Panc1 (cell line): Measurements from ENCODE around the gene CLDN16. TPM values are rescaled to one million over a fixed set of nuclear protein-coding genes. Genes with fewer than 3 reads are reported as not detected.

Experiments
- ATAC-seq: fragments of 200-7000 bp; cut with Tn5 transposase; 2 replicates; pipeline ENCODE4 v1.9.1; 2020; ENCODE audit warnings: mild to moderate bottlenecking, moderate library complexity
- BruUV-seq: library from RNA; stranded (reverse); fragments of 400-500 nt; replicated peaks from 2 replicates; lab custom pipeline; 2021; lab: Mats Ljungman, UMichigan
- CTCF ChIA-PET: fragments of 300-600 bp; sonication (Branson Sonifier 250); formaldehyde crosslinking; loops from one replicate; lab custom pipeline; 2022; ENCODE audit warnings: antibody characterized with exemption; lab: Charles Lee
- POLR2A ChIA-PET: fragments of 300-600 bp; sonication (Branson Sonifier 250); formaldehyde crosslinking; loops from one replicate; lab custom pipeline; 2022; ENCODE audit warnings: antibody characterized with exemption; lab: Charles Lee
- DNase-seq: peaks from one replicate; pipeline ENCODE4 v3.0.0-alpha.2; 2010; ENCODE audit warnings: low read depth, low spot score
- H3K27ac ChIP-seq: 2 replicates; pipeline ENCODE4 v1.5.1; 2011; ENCODE audit warnings: mild to moderate bottlenecking, low read length, inconsistent platforms
- H3K27me3 ChIP-seq: fragments of 200-500 bp; sonication (Bioruptor generic); 2 replicates; pipeline ENCODE4 v1.6.0; 2014; ENCODE audit warnings: low read length, inconsistent platforms; ENCODE audit not compliant: control insufficient read depth, insufficient read depth
- H3K36me3 ChIP-seq: fragments of 200-500 bp; sonication (Bioruptor generic); 2 replicates; pipeline ENCODE4 v1.5.1; 2014; ENCODE audit warnings: inconsistent platforms, mild to moderate bottlenecking, low read length, moderate library complexity; ENCODE audit not compliant: control insufficient read depth, insufficient read depth
- H3K4me1 ChIP-seq: 2 replicates; pipeline ENCODE4 v1.5.1; 2011; ENCODE audit warnings: inconsistent platforms, mild to moderate bottlenecking, low read length, moderate library complexity; ENCODE audit not compliant: control insufficient read depth, insufficient read depth
- H3K4me3 ChIP-seq, 2 experiments: 2 replicates each; pipeline ENCODE4 v1.5.1; 2011 to 2012; ENCODE audit warnings: low read depth in 2 of 2, low read length in 2 of 2, mild to moderate bottlenecking in 2 of 2, inconsistent platforms in 1 of 2, moderate library complexity in 1 of 2
- H3K9me3 ChIP-seq: fragments of 200-500 bp; sonication (Bioruptor generic); 2 replicates; pipeline ENCODE4 v1.5.1; 2014; ENCODE audit warnings: low read depth, mild to moderate bottlenecking, inconsistent platforms, low read length, moderate library complexity; ENCODE audit not compliant: control insufficient read depth, insufficient read depth
- POLR2AphosphoS5 ChIP-seq: IDR thresholded peaks from 2 replicates; pipeline ENCODE4 v1.6.1; 2012; ENCODE audit warnings: mild to moderate bottlenecking, low read depth, low read length, moderate library complexity
- REST ChIP-seq, 2 experiments: IDR thresholded peaks; 2 replicates each; pipeline ENCODE4 v1.6.1; 2011 to 2012; ENCODE audit warnings: low read depth in 2 of 2, control low read depth in 1 of 2, low read length in 1 of 2, mild to moderate bottlenecking in 1 of 2, moderate library complexity in 1 of 2; ENCODE audit not compliant: insufficient read depth in 1 of 2
- SIN3A ChIP-seq: IDR thresholded peaks from 2 replicates; pipeline ENCODE4 v1.6.1; 2012; ENCODE audit warnings: low read depth, mild to moderate bottlenecking, low read length, moderate library complexity, borderline replicate concordance; ENCODE audit not compliant: insufficient read depth
- TCF7L2 ChIP-seq: IDR thresholded peaks from 2 replicates; pipeline ENCODE4 v1.6.1; 2011; ENCODE audit warnings: mild to moderate bottlenecking, low read depth, low read length, inconsistent platforms
- in situ Hi-C: cut with HindIII; loops from 2 replicates; pipeline ENCODE4 v1.10.0; 2016; ENCODE audit warnings: low sequenced_read_pairs, low pct_unique_long_range_greater_than_20kb
- intact Hi-C: fragments of 100-400 bp; cut with micrococcal nuclease; formaldehyde crosslinking; loops from one replicate; pipeline ENCODE4 v1.10.0; 2022; ENCODE audit not compliant: unreplicated experiment
- total RNA-seq: library from RNA; stranded (reverse); gene quantifications from one replicate; pipeline ENCODE4 v1.2.1, GENCODE V29; 2021; ENCODE audit not compliant: unreplicated experiment
- TF ChIP-seq, protein P1 (sequence below): fragments of 450-650 bp; IDR thresholded peaks from 2 replicates; pipeline ENCODE4 v1.5.1; 2017; ENCODE audit warnings: mild to moderate bottlenecking

Gene CLDN16
- total RNA-seq, 1 experiment from 2014 or later = not detected

DNA sequence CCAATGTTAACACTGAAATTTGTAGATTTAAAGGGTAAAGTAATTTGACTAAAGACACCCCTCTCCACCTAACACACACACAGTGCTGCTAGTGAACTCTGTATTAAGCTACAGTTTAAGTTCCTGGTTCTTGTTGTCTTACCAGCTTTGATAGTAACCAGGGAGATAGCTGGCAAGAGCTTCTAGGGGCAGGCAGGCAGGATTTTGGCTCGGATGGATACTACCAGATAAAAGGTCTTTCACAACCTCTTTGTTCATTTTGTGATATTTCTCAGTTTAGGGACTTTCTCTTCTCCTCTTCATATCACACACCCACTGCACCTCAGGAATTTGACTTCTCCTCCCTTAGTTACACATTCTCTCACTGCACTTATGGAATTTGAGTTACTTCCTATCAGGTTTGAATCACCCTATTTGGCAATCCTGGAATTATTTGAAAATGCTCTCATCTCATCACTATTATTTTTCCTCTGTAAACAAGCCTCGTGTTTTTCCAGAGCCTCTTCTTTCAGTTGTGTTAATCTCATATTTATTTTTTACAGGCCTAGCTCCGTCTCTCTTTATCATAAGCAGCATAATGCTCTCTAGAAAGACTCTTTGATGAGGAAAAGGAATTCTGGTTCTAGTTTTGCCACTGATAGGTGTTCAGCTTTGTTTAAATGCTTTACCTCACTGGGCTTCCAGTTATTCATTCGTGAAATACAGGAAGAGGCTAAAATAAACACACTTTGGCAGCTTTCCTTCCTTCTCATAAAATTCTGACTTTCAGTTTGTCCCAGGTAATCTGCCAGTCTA lies 42.7 kb upstream of the CLDN16 start (continued):
- no peak for TF ChIP-seq SIN3A

- peaks cover 18% of the 10 kb centered on the region for H3K4me1 ChIP-seq
- intact Hi-C loops (no loop called here), in situ Hi-C loops (no loop called here)
- peak overlapping the region; percentile 88 for H3K27ac ChIP-seq
- ChIA-PET CTCF (no interaction called here), POLR2A (no interaction called here)
- TF ChIP-seq TCF7L2 (no peak), POLR2AphosphoS5 (no peak), SIN3A (no peak), REST (IDR thresholded peaks at IDR 0.05; ENCODE audit: insufficient read depth in 1 of 2, low read depth in 2 of 2, low read length in 1 of 2) (no peak)
- TF ChIP-seq, protein P1, sequence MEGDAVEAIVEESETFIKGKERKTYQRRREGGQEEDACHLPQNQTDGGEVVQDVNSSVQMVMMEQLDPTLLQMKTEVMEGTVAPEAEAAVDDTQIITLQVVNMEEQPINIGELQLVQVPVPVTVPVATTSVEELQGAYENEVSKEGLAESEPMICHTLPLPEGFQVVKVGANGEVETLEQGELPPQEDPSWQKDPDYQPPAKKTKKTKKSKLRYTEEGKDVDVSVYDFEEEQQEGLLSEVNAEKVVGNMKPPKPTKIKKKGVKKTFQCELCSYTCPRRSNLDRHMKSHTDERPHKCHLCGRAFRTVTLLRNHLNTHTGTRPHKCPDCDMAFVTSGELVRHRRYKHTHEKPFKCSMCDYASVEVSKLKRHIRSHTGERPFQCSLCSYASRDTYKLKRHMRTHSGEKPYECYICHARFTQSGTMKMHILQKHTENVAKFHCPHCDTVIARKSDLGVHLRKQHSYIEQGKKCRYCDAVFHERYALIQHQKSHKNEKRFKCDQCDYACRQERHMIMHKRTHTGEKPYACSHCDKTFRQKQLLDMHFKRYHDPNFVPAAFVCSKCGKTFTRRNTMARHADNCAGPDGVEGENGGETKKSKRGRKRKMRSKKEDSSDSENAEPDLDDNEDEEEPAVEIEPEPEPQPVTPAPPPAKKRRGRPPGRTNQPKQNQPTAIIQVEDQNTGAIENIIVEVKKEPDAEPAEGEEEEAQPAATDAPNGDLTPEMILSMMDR = no peak
- H3K36me3 ChIP-seq = no peaks in the 10 kb centered on the region
- H3K27me3 ChIP-seq = no peaks in the 10 kb centered on the region
- no peaks in the 10 kb centered on the region for H3K9me3 ChIP-seq
- BruUV-seq = no TSS peak
- H3K4me3 ChIP-seq = peak overlapping the region in 1 of 2 experiments; percentile 42; a peak in 2 of 4 replicates
- ATAC-seq = peak; percentile 47; the same call in 1 of the 2 replicates
- DNase-seq = no peak
Observed at GRCh38 chr3:190345878-190346277, 42.1 kb upstream of the CLDN16 start.

- no peaks in the 10 kb centered on the region for H3K36me3 ChIP-seq
- ChIA-PET POLR2A (no interaction called here), CTCF (no interaction called here)
- peaks cover 18% of the 10 kb centered on the region for H3K4me1 ChIP-seq
- no peak overlapping the region for H3K4me3 ChIP-seq
- peak overlapping the region; percentile 88 for H3K27ac ChIP-seq
- DNase-seq (no peak), ATAC-seq (no peak)
- in situ Hi-C loops = no loop called here
- no TSS peak for BruUV-seq
- no peaks in the 10 kb centered on the region for H3K27me3 ChIP-seq
- H3K9me3 ChIP-seq = no peaks in the 10 kb centered on the region
- no peak for TF ChIP-seq REST (IDR thresholded peaks at IDR 0.05; ENCODE audit: insufficient read depth in 1 of 2, low read depth in 2 of 2, low read length in 1 of 2)
- TF ChIP-seq, protein P1 = no peak
- TF ChIP-seq POLR2AphosphoS5 = no peak
- no peak for TF ChIP-seq TCF7L2
- no peak for TF ChIP-seq SIN3A
- intact Hi-C loops = no loop called here
Observed at GRCh38 chr3:190346541-190346940, 41.4 kb upstream of the CLDN16 start.
